HCT116 (cell line): ENCODE results near the gene CAST. TPM values are rescaled to one million over a fixed set of nuclear protein-coding genes. Genes with fewer than 3 reads are reported as not detected.

Experiments used
- ATAC-seq: fragments of 200-7000 bp; cut with Tn5 transposase; 2 replicates; pipeline ENCODE4 v1.9.1; 2020; ENCODE audit warnings: mild to moderate bottlenecking, moderate library complexity
- BruUV-seq: library from RNA; stranded (reverse); fragments of 400-500 nt; replicated peaks from 2 replicates; lab custom pipeline; 2021; lab: Mats Ljungman, UMichigan
- CTCF ChIA-PET: fragments of 300-600 bp; sonication (Branson Sonifier 250); formaldehyde crosslinking; loops from one replicate; lab custom pipeline; 2021; ENCODE audit warnings: antibody characterized with exemption; lab: Charles Lee
- POLR2A ChIA-PET: fragments of 300-600, 350-600 bp; sonication (Branson Sonifier 250); formaldehyde crosslinking; loops from one replicate; lab custom pipeline; 2021; ENCODE audit warnings: antibody characterized with exemption; lab: Charles Lee
- RAD21 ChIA-PET, 2 experiments: fragments of 300-600 bp; sonication (Branson Sonifier 250); formaldehyde crosslinking; loops; one replicate each; lab custom pipeline; 2023; ENCODE audit warnings: low total read pairs in 2 of 2; ENCODE audit not compliant: uncharacterized antibody in 2 of 2, unreplicated experiment in 2 of 2, low non-redundant PET in 1 of 2; lab: Charles Lee
- DNase-seq: peaks from one replicate; pipeline ENCODE4 v3.0.0-alpha.2; 2010; ENCODE audit warnings: low read depth, low spot score
- H2AFZ ChIP-seq: fragments of 200-600 bp; shearing (Covaris generic), sonication (generic); 2 replicates; pipeline ENCODE4 v1.6.1; 2017; ENCODE audit warnings: low read depth, mixed run types, mixed read lengths, antibody characterized with exemption, low read length; ENCODE audit not compliant: poor library complexity, severe bottlenecking
- H3K27ac ChIP-seq: 2 replicates; pipeline ENCODE4 v1.5.1; 2012; ENCODE audit warnings: low read depth, low read length
- H3K27me3 ChIP-seq: fragments of 200-600 bp; sonication (generic); 2 replicates; pipeline ENCODE4 v1.6.1; 2016; ENCODE audit warnings: mixed run types, low read length, mixed read lengths; ENCODE audit not compliant: insufficient read depth
- H3K36me3 ChIP-seq, 2 experiments: fragments of 200-500 bp in 1 of 2; fragments of 200-600 bp in 1 of 2; sonication (Bioruptor generic) in 1 of 2; sonication (generic) in 1 of 2; 2 replicates each; pipeline versions ENCODE4 v1.5.1 to v1.6.1; 2014 to 2016; ENCODE audit warnings: low read length in 2 of 2, inconsistent platforms in 1 of 2, mixed read lengths in 1 of 2, mixed run types in 1 of 2; ENCODE audit not compliant: insufficient read depth in 2 of 2, control insufficient read depth in 1 of 2
- H3K4me1 ChIP-seq, 2 experiments: fragments of 200-600 bp in 1 of 2; sonication (generic) in 1 of 2; 2 replicates each; pipeline versions ENCODE4 v1.5.1 to v1.6.1; 2012 to 2017; ENCODE audit warnings: low read length in 2 of 2, inconsistent platforms in 1 of 2, mild to moderate bottlenecking in 1 of 2, mixed read lengths in 1 of 2, mixed run types in 1 of 2, moderate library complexity in 1 of 2; ENCODE audit not compliant: insufficient read depth in 2 of 2, control insufficient read depth in 1 of 2
- H3K4me2 ChIP-seq: fragments of 200-600 bp; sonication (generic); 2 replicates; pipeline ENCODE4 v1.6.1; 2017; ENCODE audit warnings: mixed run types, low read length, mixed read lengths
- H3K4me3 ChIP-seq, 2 experiments: fragments of 200-600 bp in 1 of 2; sonication (generic) in 1 of 2; replicated peaks in 1 of 2; 2 replicates each; pipeline ENCODE4 v1.5.1; 2011 to 2016; ENCODE audit warnings: low read length in 2 of 2, control low read depth in 1 of 2, low read depth in 1 of 2, mild to moderate bottlenecking in 1 of 2, mixed read lengths in 1 of 2, mixed run types in 1 of 2
- H3K79me2 ChIP-seq: fragments of 200-600 bp; sonication (generic); 2 replicates; pipeline ENCODE4 v1.6.1; 2017; ENCODE audit warnings: mild to moderate bottlenecking, mixed run types, low read length, moderate library complexity, mixed read lengths; ENCODE audit not compliant: insufficient read depth
- H3K9ac ChIP-seq: fragments of 200-600 bp; sonication (generic); 2 replicates; pipeline ENCODE4 v1.6.1; 2016; ENCODE audit warnings: low read length, mixed read lengths
- H3K9me2 ChIP-seq: fragments of 200-600 bp; sonication (generic), shearing (Covaris generic); 2 replicates; pipeline ENCODE4 v1.6.1; 2017; ENCODE audit warnings: mixed run types, mild to moderate bottlenecking, moderate library complexity; ENCODE audit not compliant: insufficient read depth
- H3K9me3 ChIP-seq, 2 experiments: fragments of 200-500 bp in 1 of 2; fragments of 200-600 bp in 1 of 2; sonication (Bioruptor generic) in 1 of 2; sonication (generic) in 1 of 2; 2 replicates each; pipeline ENCODE4 v1.6.1; 2014 to 2017; ENCODE audit warnings: low read length in 2 of 2, mixed read lengths in 2 of 2, inconsistent platforms in 1 of 2, low read depth in 1 of 2, mild to moderate bottlenecking in 1 of 2, mixed run types in 1 of 2, moderate library complexity in 1 of 2; ENCODE audit not compliant: control insufficient read depth in 1 of 2, insufficient read depth in 1 of 2
- H4K20me1 ChIP-seq: fragments of 200-600 bp; sonication (generic), shearing (Covaris generic); 2 replicates; pipeline ENCODE4 v1.6.1; 2017; ENCODE audit warnings: mixed run types, mild to moderate bottlenecking, moderate library complexity; ENCODE audit not compliant: insufficient read depth
- CBX3 ChIP-seq: IDR thresholded peaks from 2 replicates; pipeline ENCODE4 v1.6.1; 2012; ENCODE audit warnings: low read depth
- CEBPB ChIP-seq: IDR thresholded peaks from 2 replicates; pipeline ENCODE4 v1.6.1; 2012; ENCODE audit warnings: low read depth
- CTCF ChIP-seq, 3 experiments: fragments of 200-600 bp in 1 of 3; sonication (generic) in 1 of 3; IDR thresholded peaks in 2 of 3; conservative IDR thresholded peaks in 1 of 3; 2 replicates each; pipeline ENCODE4 v1.5.1; 2012 to 2017; ENCODE audit warnings: low read depth in 2 of 3, low read length in 2 of 3, antibody characterized with exemption in 1 of 3, borderline replicate concordance in 1 of 3, control low read depth in 1 of 3, mild to moderate bottlenecking in 1 of 3, mixed read lengths in 1 of 3, mixed run types in 1 of 3, moderate library complexity in 1 of 3; ENCODE audit not compliant: insufficient read depth in 1 of 3
- ELF1 ChIP-seq: IDR thresholded peaks from 2 replicates; pipeline ENCODE4 v1.6.1; 2012; ENCODE audit warnings: low read depth, borderline replicate concordance
- EZH2 ChIP-seq: fragments of 200-600 bp; sonication (generic); IDR thresholded peaks from 2 replicates; pipeline ENCODE4 v1.6.1; 2017; ENCODE audit warnings: antibody characterized with exemption, mixed run types
- FOSL1 ChIP-seq: IDR thresholded peaks from 2 replicates; pipeline ENCODE4 v1.6.1; 2012; ENCODE audit warnings: low read depth
- JUND ChIP-seq: IDR thresholded peaks from 2 replicates; pipeline ENCODE4 v1.6.1; 2012
- MAX ChIP-seq: IDR thresholded peaks from 2 replicates; pipeline ENCODE4 v1.6.1; 2012
- POLR2AphosphoS5 ChIP-seq: IDR thresholded peaks from 2 replicates; pipeline ENCODE4 v1.6.1; 2011; ENCODE audit warnings: mild to moderate bottlenecking, low read depth, low read length, moderate library complexity
- RAD21 ChIP-seq: IDR thresholded peaks from 2 replicates; pipeline ENCODE4 v1.6.1; 2012; ENCODE audit warnings: low read depth, mild to moderate bottlenecking
- REST ChIP-seq: IDR thresholded peaks from 2 replicates; pipeline ENCODE4 v1.6.1; 2012; ENCODE audit warnings: low read depth
- SP1 ChIP-seq: IDR thresholded peaks from 2 replicates; pipeline ENCODE4 v1.6.1; 2012; ENCODE audit warnings: low read depth
- ZFX ChIP-seq: fragments of 450-650 bp; IDR thresholded peaks from 2 replicates; pipeline ENCODE4 v1.6.1; 2017
- intact Hi-C: fragments of 100-400 bp; cut with micrococcal nuclease; formaldehyde crosslinking; loops from 2 replicates; pipeline ENCODE4 v1.10.0; 2022
- total RNA-seq: library from RNA; stranded (reverse); gene quantifications from one replicate; pipeline ENCODE4 v1.2.1, GENCODE V29; 2021; ENCODE audit not compliant: unreplicated experiment

Gene CAST
- total RNA-seq, 1 experiment from 2014 or later: 142 TPM

- Histone ChIP-seq H3K27me3 (no peaks in the 10 kb centered on the region), H3K27ac (no peak overlapping the region)
- TF ChIP-seq CBX3: peak; percentile 56; the same call in 1 of the 2 replicates
- no peak for TF ChIP-seq REST
- no peak for TF ChIP-seq JUND
- no peak for TF ChIP-seq POLR2AphosphoS5
- TF ChIP-seq ELF1: no peak
- TF ChIP-seq SP1: no peak
- TF ChIP-seq FOSL1: no peak
- TF ChIP-seq ZFX: no peak
- no peak for TF ChIP-seq MAX
- TF ChIP-seq RAD21: peak; percentile 61
- no peak for TF ChIP-seq EZH2
- peak; percentile 20 to 72 (median 63); a peak in 4 of 6 replicates for TF ChIP-seq CTCF (IDR thresholded peaks at IDR 0.05 in 2 of 3, conservative IDR thresholded peaks at IDR 0.05 in 1 of 3; ENCODE audit: borderline replicate concordance in 1 of 3, insufficient read depth in 1 of 3, low read depth in 2 of 3, low read length in 2 of 3)
- TF ChIP-seq CEBPB: no peak
- TF ChIP-seq, all 23 proteins: peak for 3
- RAD21 ChIA-PET: no interaction called here
- no TSS peak for BruUV-seq
- Histone ChIP-seq H3K4me2 (no peak overlapping the region), H2AFZ (peak overlapping the region; percentile 26), H3K36me3 (no peaks in the 10 kb centered on the region), H3K79me2 (no peaks in the 10 kb centered on the region), H3K9ac (no peak overlapping the region), H4K20me1 (no peaks in the 10 kb centered on the region), H3K9me3 (no peaks in the 10 kb centered on the region), H3K9me2 (no peaks in the 10 kb centered on the region), H3K4me3 (no peak overlapping the region), H3K4me1 (peaks cover 17 to 31% of the 10 kb centered on the region in 2 experiments)
- CTCF ChIA-PET: no interaction called here
- POLR2A ChIA-PET: interaction anchor here (0.7 kb wide), 1 partner anchor 50 kb away, joined by 4 read pairs; no protein-coding TSS in a partner anchor
- intact Hi-C loops: no loop called here
- ATAC-seq (peak; percentile 86), DNase-seq (no peak)
Measured at GRCh38 chr5:96651948-96652753, 10.0 kb upstream of the CAST start.
